Activated CD8-positive, alpha-beta T cell treated with anti-CD3 and anti-CD28 coated beads for 36 hours (primary cell): Measurements from ENCODE around the gene BPTF. TPM values are rescaled to one million over a fixed set of nuclear protein-coding genes. Genes with fewer than 3 reads are reported as not detected.
"Not testable (repeated sequence)": the region's sequence is repeated elsewhere in the genome, so short reads cannot be mapped to it uniquely, and the experiment has no call there.

ENCODE experiments used
- ATAC-seq: fragments of 200-7000 bp; cut with Tn5 transposase; one replicate; pipeline ENCODE4 v1.10.0; 2021; ENCODE audit warnings: mild to moderate bottlenecking, moderate library complexity
- CTCF ChIA-PET: fragments of 350-600 bp; sonication (Branson Sonifier 250); formaldehyde crosslinking; loops from one replicate; lab custom pipeline; 2021; ENCODE audit warnings: antibody characterized with exemption; lab: Charles Lee
- POLR2A ChIA-PET: fragments of 350-600 bp; sonication (Branson Sonifier 250); formaldehyde crosslinking; loops from one replicate; lab custom pipeline; 2021; ENCODE audit warnings: antibody characterized with exemption; lab: Charles Lee
- DNase-seq: peaks from one replicate; pipeline ENCODE4 v3.0.0-alpha.2; 2020
- H3K27ac Mint-ChIP-seq: one replicate; pipeline ENCODE4 v1.8.0; 2021; ENCODE audit warnings: mild to moderate bottlenecking, mixed read lengths
- H3K27me3 Mint-ChIP-seq: one replicate; pipeline ENCODE4 v1.8.0; 2021; ENCODE audit warnings: mixed read lengths
- H3K36me3 Mint-ChIP-seq: one replicate; pipeline ENCODE4 v1.8.0; 2021; ENCODE audit warnings: low read depth, mixed read lengths
- H3K4me1 Mint-ChIP-seq: one replicate; pipeline ENCODE4 v1.8.0; 2021; ENCODE audit warnings: low read depth, mixed read lengths
- H3K4me3 Mint-ChIP-seq: one replicate; pipeline ENCODE4 v1.8.0; 2021; ENCODE audit warnings: mild to moderate bottlenecking, moderate library complexity, mixed read lengths
- H3K9me3 Mint-ChIP-seq: one replicate; pipeline ENCODE4 v1.8.0; 2021; ENCODE audit warnings: mixed read lengths
- CTCF ChIP-seq: fragments of 200-600 bp; IDR thresholded peaks from one replicate; pipeline ENCODE4 v1.8.0; 2022; ENCODE audit warnings: antibody characterized with exemption, mild to moderate bottlenecking
- intact Hi-C: fragments of 100-400 bp; cut with micrococcal nuclease; formaldehyde crosslinking; loops from one replicate; pipeline ENCODE4 v1.10.0; 2022
- total RNA-seq, 2 experiments: library from RNA; stranded (reverse); gene quantifications; one replicate each; pipeline ENCODE4 v1.2.3, GENCODE V29; 2021

Gene BPTF
- total RNA-seq, 2 experiments from 2014 or later: 80.1 to 84.4 TPM

- intact Hi-C loops: no loop called here
- DNase-seq (peak; percentile 70), ATAC-seq (peak; percentile 80)
- ChIA-PET CTCF (interaction anchor here (2.4 kb wide), 1 partner anchor 8 kb away, joined by 8 read pairs; no protein-coding TSS in a partner anchor), POLR2A (interaction anchor here (0.7 to 1.3 kb wide), 3 partner anchors 13 to 28 kb away, joined by 3 to 7 read pairs (median 3); no protein-coding TSS in a partner anchor)
- TF ChIP-seq CTCF: no peak
- peaks cover 17% of the 10 kb centered on the region for H3K27me3 Mint-ChIP-seq
- peak overlapping the region; percentile 85 for H3K4me3 Mint-ChIP-seq
- no peaks in the 10 kb centered on the region for H3K9me3 Mint-ChIP-seq
- H3K36me3 Mint-ChIP-seq: peaks cover 6% of the 10 kb centered on the region
- peak overlapping the region; percentile 90 for H3K27ac Mint-ChIP-seq
- peaks cover 29% of the 10 kb centered on the region for H3K4me1 Mint-ChIP-seq
Measured at GRCh38 chr17:67993153-67993997, 168.1 kb downstream of the BPTF start.

- Mint-ChIP-seq H3K27ac (peak overlapping the region; percentile 86), H3K9me3 (no peaks in the 10 kb centered on the region), H3K27me3 (peaks cover 17% of the 10 kb centered on the region), H3K4me3 (peak overlapping the region; percentile 78), H3K36me3 (peaks cover 6% of the 10 kb centered on the region), H3K4me1 (peaks cover 29% of the 10 kb centered on the region)
- ChIA-PET POLR2A (interaction anchor here (0.7 to 1.1 kb wide), 6 partner anchors 9 to 39 kb away, joined by 3 to 5 read pairs (median 3); no protein-coding TSS in a partner anchor), CTCF (interaction anchor here (1.0 to 4.8 kb wide), 3 partner anchors 9 to 464 kb away, joined by 3 to 35 read pairs (median 8); no protein-coding TSS in a partner anchor)
- ATAC-seq (peak; percentile 4), DNase-seq (no peak)
- no peak for TF ChIP-seq CTCF
- intact Hi-C loops: no loop called here
Measured at GRCh38 chr17:67993998-67994361, 168.7 kb downstream of the BPTF start.

- no peaks in the 10 kb centered on the region for H3K9me3 Mint-ChIP-seq
- ATAC-seq: no peak
- peaks cover 17% of the 10 kb centered on the region for H3K27me3 Mint-ChIP-seq
- DNase-seq: no peak
- H3K4me3 Mint-ChIP-seq: peak overlapping the region; percentile 78
- no peak overlapping the region for H3K27ac Mint-ChIP-seq
- peaks cover 29% of the 10 kb centered on the region for H3K4me1 Mint-ChIP-seq
- TF ChIP-seq CTCF: no peak
- H3K36me3 Mint-ChIP-seq: peaks cover 6% of the 10 kb centered on the region
- CTCF ChIA-PET: interaction anchor here (1.0 to 4.8 kb wide), 4 partner anchors 10 to 463 kb away, joined by 3 to 35 read pairs (median 7); no protein-coding TSS in a partner anchor
- POLR2A ChIA-PET: interaction anchor here (0.7 to 1.4 kb wide), 7 partner anchors 10 to 329 kb away, joined by 3 to 5 read pairs (median 3); partner anchors contain the start of gene KPNA2
- intact Hi-C loops: no loop called here
Measured at GRCh38 chr17:67994817-67995569, 169.7 kb downstream of the BPTF start.

GRCh38 chr17:67995570-67996263 is 170.4 kb downstream of the BPTF start:
- peaks cover 6% of the 10 kb centered on the region for H3K36me3 Mint-ChIP-seq
- ChIA-PET CTCF (interaction anchor here (1.6 to 4.8 kb wide), 3 partner anchors 10 to 24 kb away, joined by 6 to 35 read pairs (median 8); no protein-coding TSS in a partner anchor), POLR2A (interaction anchor here (1.4 kb wide), 1 partner anchor 40 kb away, joined by 4 read pairs; the partner anchor contains the start of gene KPNA2)
- intact Hi-C loops: no loop called here
- peaks cover 17% of the 10 kb centered on the region for H3K27me3 Mint-ChIP-seq
- H3K4me3 Mint-ChIP-seq: peak overlapping the region; percentile 78
- no peak for TF ChIP-seq CTCF
- DNase-seq (peak; percentile 38), ATAC-seq (no peak)
- peaks cover 29% of the 10 kb centered on the region for H3K4me1 Mint-ChIP-seq
- no peak overlapping the region for H3K27ac Mint-ChIP-seq
- no peaks in the 10 kb centered on the region for H3K9me3 Mint-ChIP-seq

GRCh38 chr17:67996301-67997171 is 171.2 kb downstream of the BPTF start, which contains the start of gene C17orf58:
Gene C17orf58, minus strand, starts transcription at chr17:67996469. Its CDS starts 271 bp downstream, at chr17:67996198.
- intact Hi-C loops, H3K9me3 Mint-ChIP-seq, H3K27ac Mint-ChIP-seq, ATAC-seq, H3K36me3 Mint-ChIP-seq: not testable (repeated sequence)
- CTCF ChIA-PET: interaction anchor here (0.6 to 4.8 kb wide), 3 partner anchors 13 to 441 kb away, joined by 4 to 35 read pairs (median 6); no protein-coding TSS in a partner anchor
- H3K4me3 Mint-ChIP-seq: peak within 1 kb of the TSS; percentile 78
- peak; percentile 22 for DNase-seq
- H3K27me3 Mint-ChIP-seq: peaks cover 17% of the 10 kb centered on the region
- H3K4me1 Mint-ChIP-seq: peaks cover 29% of the 10 kb centered on the region
- POLR2A ChIA-PET: interaction anchor here (0.6 to 1.4 kb wide), 2 partner anchors 39 to 58 kb away, joined by 3 to 4 read pairs; partner anchors contain the start of gene KPNA2
